Measurements from ENCODE around the gene CLDN1. TPM values are rescaled to one million over a fixed set of nuclear protein-coding genes. Genes with fewer than 3 reads are reported as not detected.
A peak's percentile ranks its signal among the peaks of the same experiment; 100 is the strongest.

Gene CLDN1
- total RNA-seq, 2 donors from 2014 or later: 8.7 to 10.2 TPM

DNA sequence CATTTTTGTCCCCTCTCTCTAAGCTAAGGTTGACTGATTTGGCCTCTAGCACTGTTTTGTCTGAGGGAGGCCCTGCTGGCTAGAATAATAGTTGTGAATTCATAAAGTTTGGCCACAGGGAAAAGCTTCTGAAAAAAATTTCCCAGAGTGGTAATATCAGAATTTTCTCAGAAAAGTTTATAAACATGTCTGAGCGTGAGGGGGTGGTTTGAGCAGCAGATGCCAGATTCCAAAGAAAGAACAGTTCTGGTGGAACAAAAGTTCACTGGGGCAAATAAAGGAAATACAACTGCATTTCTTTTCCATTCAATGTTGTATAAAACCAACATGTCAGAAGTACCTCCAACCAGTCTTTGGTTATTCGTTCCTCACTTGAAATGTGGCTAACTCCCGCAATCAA lies 61.2 kb downstream of the CLDN1 start:
- TF ChIP-seq, protein P1, sequence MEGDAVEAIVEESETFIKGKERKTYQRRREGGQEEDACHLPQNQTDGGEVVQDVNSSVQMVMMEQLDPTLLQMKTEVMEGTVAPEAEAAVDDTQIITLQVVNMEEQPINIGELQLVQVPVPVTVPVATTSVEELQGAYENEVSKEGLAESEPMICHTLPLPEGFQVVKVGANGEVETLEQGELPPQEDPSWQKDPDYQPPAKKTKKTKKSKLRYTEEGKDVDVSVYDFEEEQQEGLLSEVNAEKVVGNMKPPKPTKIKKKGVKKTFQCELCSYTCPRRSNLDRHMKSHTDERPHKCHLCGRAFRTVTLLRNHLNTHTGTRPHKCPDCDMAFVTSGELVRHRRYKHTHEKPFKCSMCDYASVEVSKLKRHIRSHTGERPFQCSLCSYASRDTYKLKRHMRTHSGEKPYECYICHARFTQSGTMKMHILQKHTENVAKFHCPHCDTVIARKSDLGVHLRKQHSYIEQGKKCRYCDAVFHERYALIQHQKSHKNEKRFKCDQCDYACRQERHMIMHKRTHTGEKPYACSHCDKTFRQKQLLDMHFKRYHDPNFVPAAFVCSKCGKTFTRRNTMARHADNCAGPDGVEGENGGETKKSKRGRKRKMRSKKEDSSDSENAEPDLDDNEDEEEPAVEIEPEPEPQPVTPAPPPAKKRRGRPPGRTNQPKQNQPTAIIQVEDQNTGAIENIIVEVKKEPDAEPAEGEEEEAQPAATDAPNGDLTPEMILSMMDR (conservative IDR thresholded peaks at IDR 0.05): no peak
- no peak overlapping the region for H3K9ac ChIP-seq (ENCODE audit: extremely low read depth, low read length, poor library complexity, severe bottlenecking)
- no peaks in the 10 kb centered on the region for H3K36me3 Mint-ChIP-seq (ENCODE audit: low read depth)
- no peaks in the 10 kb centered on the region for H3K36me3 ChIP-seq (ENCODE audit: control insufficient read depth, insufficient read depth, low read length)
- no peaks in the 10 kb centered on the region for H3K27me3 Mint-ChIP-seq (ENCODE audit: insufficient read depth)
- H3K9me3 ChIP-seq (ENCODE audit: control insufficient read depth, low read length): no peaks in the 10 kb centered on the region
- 93 to 95% methylated on average over 3 of the region's 3 CpGs for WGBS, 2 experiments (ENCODE audit: insufficient coverage in 1 of 2, insufficient read length in 1 of 2)
- no peaks in the 10 kb centered on the region for H3K9me3 Mint-ChIP-seq
- H3K27me3 ChIP-seq (ENCODE audit: control insufficient read depth, insufficient read depth, low read length, poor library complexity, severe bottlenecking): no peaks in the 10 kb centered on the region
- no peak overlapping the region for H3K27ac Mint-ChIP-seq
- H3K4me1 Mint-ChIP-seq: peaks cover 13% of the 10 kb centered on the region
- DNase-seq: no peak
- H3K4me3 Mint-ChIP-seq: no peak overlapping the region
- no peak overlapping the region for H3K27ac ChIP-seq (ENCODE audit: low read depth, low read length)
- H3K4me1 ChIP-seq (ENCODE audit: control insufficient read depth, insufficient read depth, low read length): peaks cover 6% of the 10 kb centered on the region
- no peak overlapping the region for H3K4me3 ChIP-seq (ENCODE audit: low read length)

DNA sequence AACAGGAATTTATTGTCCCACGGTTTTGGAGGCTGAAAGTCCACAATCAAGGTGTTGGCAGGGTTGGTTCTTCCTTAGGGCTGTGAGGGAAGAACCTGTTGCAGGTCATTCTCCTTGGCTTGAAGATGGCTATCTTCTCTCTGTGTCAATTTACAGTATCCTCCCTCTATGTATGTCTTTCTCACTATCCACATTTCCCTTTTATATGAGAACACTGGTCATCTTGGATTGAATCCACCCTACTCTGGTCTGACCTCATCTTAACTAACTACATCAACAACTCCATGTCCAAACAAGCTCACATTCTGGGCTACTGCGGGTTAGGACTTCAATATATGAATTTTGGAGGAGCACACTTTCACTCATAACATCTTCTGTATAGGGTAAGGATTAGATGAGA lies 61.9 kb downstream of the CLDN1 start:
- WGBS, 2 experiments (ENCODE audit: insufficient coverage in 1 of 2, insufficient read length in 1 of 2): 86 to 90% methylated on average over 1 to 2 of the region's 2 CpGs
- no peak for DNase-seq
- H3K9me3 ChIP-seq (ENCODE audit: control insufficient read depth, low read length): no peaks in the 10 kb centered on the region
- H3K9ac ChIP-seq (ENCODE audit: extremely low read depth, low read length, poor library complexity, severe bottlenecking): no peak overlapping the region
- Mint-ChIP-seq H3K9me3 (no peaks in the 10 kb centered on the region), H3K4me3 (no peak overlapping the region), H3K27ac (no peak overlapping the region), H3K36me3 (ENCODE audit: low read depth) (no peaks in the 10 kb centered on the region), H3K27me3 (ENCODE audit: insufficient read depth) (no peaks in the 10 kb centered on the region), H3K4me1 (peaks cover 13% of the 10 kb centered on the region)
- no peaks in the 10 kb centered on the region for H3K36me3 ChIP-seq (ENCODE audit: control insufficient read depth, insufficient read depth, low read length)
- TF ChIP-seq, protein P1 (conservative IDR thresholded peaks at IDR 0.05): no peak
- no peak overlapping the region for H3K4me3 ChIP-seq (ENCODE audit: low read length)
- H3K27ac ChIP-seq (ENCODE audit: low read depth, low read length): no peak overlapping the region
- H3K4me1 ChIP-seq (ENCODE audit: control insufficient read depth, insufficient read depth, low read length): peaks cover 6% of the 10 kb centered on the region
- H3K27me3 ChIP-seq (ENCODE audit: control insufficient read depth, insufficient read depth, low read length, poor library complexity, severe bottlenecking): no peaks in the 10 kb centered on the region

DNA sequence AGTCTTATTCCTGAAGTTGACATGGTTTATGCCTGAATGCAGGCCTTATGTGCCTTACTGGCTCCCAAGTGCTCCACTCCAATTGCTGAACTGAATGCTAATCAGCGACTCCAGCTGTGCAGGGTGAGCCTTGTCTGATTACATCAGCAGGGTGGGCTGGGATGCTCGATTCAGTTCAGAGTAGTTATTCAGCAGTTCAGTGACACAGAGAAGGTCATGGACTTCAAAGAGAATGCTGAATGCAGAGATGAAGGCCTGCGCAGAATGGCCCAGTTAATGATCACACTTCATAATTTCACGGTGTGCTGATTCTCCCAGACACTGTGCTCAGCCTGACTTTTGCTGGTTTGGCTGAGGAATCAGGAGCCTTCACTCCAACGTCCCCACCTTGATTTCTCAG lies 63.6 kb downstream of the CLDN1 start:
- Histone ChIP-seq H3K9me3 (ENCODE audit: control insufficient read depth, low read length) (no peaks in the 10 kb centered on the region), H3K36me3 (ENCODE audit: control insufficient read depth, insufficient read depth, low read length) (no peaks in the 10 kb centered on the region), H3K27me3 (ENCODE audit: control insufficient read depth, insufficient read depth, low read length, poor library complexity, severe bottlenecking) (no peaks in the 10 kb centered on the region), H3K4me1 (ENCODE audit: control insufficient read depth, insufficient read depth, low read length) (peaks cover 6% of the 10 kb centered on the region), H3K27ac (ENCODE audit: low read depth, low read length) (peak overlapping the region; percentile 49), H3K9ac (ENCODE audit: extremely low read depth, low read length, poor library complexity, severe bottlenecking) (no peak overlapping the region), H3K4me3 (ENCODE audit: low read length) (no peak overlapping the region)
- Mint-ChIP-seq H3K27me3 (ENCODE audit: insufficient read depth) (no peaks in the 10 kb centered on the region), H3K9me3 (no peaks in the 10 kb centered on the region), H3K36me3 (ENCODE audit: low read depth) (no peaks in the 10 kb centered on the region), H3K4me1 (peaks cover 13% of the 10 kb centered on the region), H3K27ac (no peak overlapping the region), H3K4me3 (no peak overlapping the region)
- TF ChIP-seq, protein P1 (conservative IDR thresholded peaks at IDR 0.05): no peak
- peak; percentile 66 for DNase-seq
- 51 to 73% methylated on average over 5 of the region's 5 CpGs for WGBS, 2 experiments (ENCODE audit: insufficient coverage in 1 of 2, insufficient read length in 1 of 2)

Other genes with a start within 250 kb of the CLDN1 start
- gene P3H2, start 201.5 kb downstream of the CLDN1 start, total RNA-seq: 100 to 1,000 TPM; 285 to 322 TPM
- 1 to 10 TPM in 1 of 2 donors, under 1 TPM in 1; 0.40 to 1.1 TPM for gene CLDN16, start 65.7 kb upstream of the CLDN1 start, total RNA-seq
- gene TMEM207, start 127.5 kb upstream of the CLDN1 start, total RNA-seq: not detected
- 1 to 10 TPM; 2.6 to 6.0 TPM for gene IL1RAP, start 191.6 kb upstream of the CLDN1 start, total RNA-seq